Colonic mucosa (tissue), 4 donors: Measurements from ENCODE around the gene FLNC. TPM values are rescaled to one million over a fixed set of nuclear protein-coding genes. Genes with fewer than 3 reads are reported as not detected.

Experiments
- DNase-seq: peaks from one replicate; pipeline ENCODE4 v3.0.0-alpha.2; 2020
- H3K27ac ChIP-seq: fragments of 200-600 bp; one replicate; pipeline ENCODE4 v1.8.0; 2021
- H3K27me3 ChIP-seq: fragments of 200-600 bp; one replicate; pipeline ENCODE4 v1.8.0; 2021
- H3K36me3 ChIP-seq: fragments of 200-600 bp; one replicate; pipeline ENCODE4 v1.8.0; 2021
- H3K4me1 ChIP-seq: fragments of 200-600 bp; one replicate; pipeline ENCODE4 v1.8.0; 2021; ENCODE audit warnings: mild to moderate bottlenecking
- H3K4me3 ChIP-seq: fragments of 200-600 bp; one replicate; pipeline ENCODE4 v1.8.0; 2021
- H3K9ac ChIP-seq, 2 donors: one replicate each; pipeline ENCODE4 v1.7.0; 2013; ENCODE audit warnings: control low read depth in 2 of 2, low read depth in 2 of 2, low read length in 2 of 2
- H3K9me3 ChIP-seq: fragments of 200-600 bp; one replicate; pipeline ENCODE4 v1.8.0; 2021
- intact Hi-C: fragments of 100-400 bp; cut with DNase I; formaldehyde crosslinking; loops from one replicate; pipeline ENCODE4 v1.14.1; 2022
- total RNA-seq, 2 donors: library from RNA; stranded (reverse); fragmentation: NEBNext Ultra II Directional in 1 of 2; extraction: Animal tissue kit (Norgen Biotek cat#: 25700) in 1 of 2; gene quantifications; one replicate each; pipeline ENCODE4 v1.2.1, GENCODE V29; 2021
- TF ChIP-seq, protein P1 (sequence below): fragments of 200-600 bp; IDR thresholded peaks from one replicate; pipeline ENCODE4 v1.8.0; 2022; ENCODE audit warnings: antibody characterized with exemption, mild to moderate bottlenecking
- donor health status: healthy.
- donor health status: DM: no; HTN: no; CAD: no.
- donor health status: DM: no; HTN: no; CAD: no.

Gene FLNC
- total RNA-seq, 2 donors from 2014 or later = 4.5 to 88.6 TPM

GRCh38 chr7:128853799-128854198 lies 23.6 kb downstream of the FLNC start:
- no peak overlapping the region for H3K27ac ChIP-seq
- no peak overlapping the region for H3K9ac ChIP-seq
- no peak overlapping the region for H3K4me3 ChIP-seq
- TF ChIP-seq, protein P1, sequence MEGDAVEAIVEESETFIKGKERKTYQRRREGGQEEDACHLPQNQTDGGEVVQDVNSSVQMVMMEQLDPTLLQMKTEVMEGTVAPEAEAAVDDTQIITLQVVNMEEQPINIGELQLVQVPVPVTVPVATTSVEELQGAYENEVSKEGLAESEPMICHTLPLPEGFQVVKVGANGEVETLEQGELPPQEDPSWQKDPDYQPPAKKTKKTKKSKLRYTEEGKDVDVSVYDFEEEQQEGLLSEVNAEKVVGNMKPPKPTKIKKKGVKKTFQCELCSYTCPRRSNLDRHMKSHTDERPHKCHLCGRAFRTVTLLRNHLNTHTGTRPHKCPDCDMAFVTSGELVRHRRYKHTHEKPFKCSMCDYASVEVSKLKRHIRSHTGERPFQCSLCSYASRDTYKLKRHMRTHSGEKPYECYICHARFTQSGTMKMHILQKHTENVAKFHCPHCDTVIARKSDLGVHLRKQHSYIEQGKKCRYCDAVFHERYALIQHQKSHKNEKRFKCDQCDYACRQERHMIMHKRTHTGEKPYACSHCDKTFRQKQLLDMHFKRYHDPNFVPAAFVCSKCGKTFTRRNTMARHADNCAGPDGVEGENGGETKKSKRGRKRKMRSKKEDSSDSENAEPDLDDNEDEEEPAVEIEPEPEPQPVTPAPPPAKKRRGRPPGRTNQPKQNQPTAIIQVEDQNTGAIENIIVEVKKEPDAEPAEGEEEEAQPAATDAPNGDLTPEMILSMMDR = no peak
- no peaks in the 10 kb centered on the region for H3K27me3 ChIP-seq
- H3K36me3 ChIP-seq = no peaks in the 10 kb centered on the region
- no peaks in the 10 kb centered on the region for H3K4me1 ChIP-seq
- no peak for DNase-seq
- H3K9me3 ChIP-seq = no peaks in the 10 kb centered on the region
- intact Hi-C loops = no loop called here

GRCh38 chr7:128854396-128854795 lies 24.2 kb downstream of the FLNC start:
- H3K4me3 ChIP-seq = no peak overlapping the region
- H3K36me3 ChIP-seq = no peaks in the 10 kb centered on the region
- H3K9me3 ChIP-seq = no peaks in the 10 kb centered on the region
- no peak overlapping the region for H3K27ac ChIP-seq
- H3K9ac ChIP-seq = no peak overlapping the region
- no peaks in the 10 kb centered on the region for H3K4me1 ChIP-seq
- TF ChIP-seq, protein P1 = no peak
- intact Hi-C loops = no loop called here
- H3K27me3 ChIP-seq = no peaks in the 10 kb centered on the region
- DNase-seq = no peak

DNA sequence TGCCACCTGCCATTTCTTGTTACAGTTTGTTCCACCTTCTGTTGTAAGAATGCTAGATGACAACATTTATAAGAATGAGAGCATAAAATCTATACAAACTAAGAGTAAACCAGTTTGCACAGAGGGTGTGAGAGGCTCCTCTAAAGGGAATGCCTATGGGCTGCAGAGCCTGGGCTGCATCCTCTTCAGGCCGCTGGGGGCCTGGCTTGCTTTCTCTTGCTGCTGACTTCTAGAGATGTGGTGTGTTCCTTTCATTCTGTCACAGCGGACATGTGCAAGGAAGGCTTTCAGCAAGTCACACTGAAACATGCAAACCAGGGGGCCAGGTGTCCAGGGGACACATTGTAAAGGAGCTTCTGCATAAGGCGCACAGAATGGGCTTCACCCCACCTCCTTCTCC lies 25.4 kb downstream of the FLNC start:
- DNase-seq = no peak
- intact Hi-C loops = no loop called here

DNA sequence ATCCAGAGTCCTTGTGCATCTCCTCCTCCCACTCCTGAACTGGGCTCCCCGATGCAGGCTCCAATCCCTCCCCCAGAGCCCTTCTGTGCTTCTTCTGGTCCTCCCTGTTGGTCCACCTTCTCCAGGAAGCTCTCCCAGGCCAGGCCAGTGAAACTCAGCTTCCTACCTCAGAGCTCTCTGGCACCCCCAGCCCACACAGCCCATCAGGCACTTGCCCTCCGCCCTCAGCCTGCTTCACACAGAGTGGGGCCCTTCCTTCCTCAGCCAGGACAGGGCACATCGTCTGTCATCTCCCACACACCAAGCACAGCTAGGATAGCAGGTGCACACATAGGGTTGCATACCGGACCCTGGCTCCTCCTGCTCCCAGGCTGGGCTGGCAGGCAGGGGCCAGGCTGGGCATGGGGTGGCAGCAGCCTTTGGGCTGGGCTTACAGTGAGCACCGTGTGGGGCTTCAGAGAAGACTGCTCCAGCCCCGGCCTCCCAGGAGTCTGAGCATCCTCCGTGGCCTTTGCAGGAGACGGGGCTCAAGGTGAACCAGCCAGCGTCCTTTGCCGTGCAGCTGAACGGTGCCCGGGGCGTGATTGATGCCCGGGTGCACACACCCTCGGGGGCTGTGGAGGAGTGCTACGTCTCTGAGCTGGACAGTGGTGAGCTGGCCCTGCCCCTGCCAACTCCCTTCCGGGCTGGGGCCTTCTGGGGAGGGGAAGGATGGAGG lies 26.0 kb downstream of the FLNC start:
- intact Hi-C loops = no loop called here
- H3K27ac ChIP-seq = no peak overlapping the region
- H3K9ac ChIP-seq = no peak overlapping the region
- H3K27me3 ChIP-seq = no peaks in the 10 kb centered on the region
- no peak overlapping the region for H3K4me3 ChIP-seq
- H3K4me1 ChIP-seq = no peaks in the 10 kb centered on the region
- no peaks in the 10 kb centered on the region for H3K9me3 ChIP-seq
- TF ChIP-seq, protein P1 = no peak
- no peaks in the 10 kb centered on the region for H3K36me3 ChIP-seq
- DNase-seq = no peak

More for the DNA sequence above, 25.4 kb downstream of the FLNC start:
- H3K36me3 ChIP-seq = no peaks in the 10 kb centered on the region
- TF ChIP-seq, protein P1 = no peak
- no peaks in the 10 kb centered on the region for H3K9me3 ChIP-seq
- H3K4me1 ChIP-seq = no peaks in the 10 kb centered on the region
- H3K27me3 ChIP-seq = no peaks in the 10 kb centered on the region
- no peak overlapping the region for H3K4me3 ChIP-seq
- H3K27ac ChIP-seq = no peak overlapping the region
- no peak overlapping the region for H3K9ac ChIP-seq

DNA sequence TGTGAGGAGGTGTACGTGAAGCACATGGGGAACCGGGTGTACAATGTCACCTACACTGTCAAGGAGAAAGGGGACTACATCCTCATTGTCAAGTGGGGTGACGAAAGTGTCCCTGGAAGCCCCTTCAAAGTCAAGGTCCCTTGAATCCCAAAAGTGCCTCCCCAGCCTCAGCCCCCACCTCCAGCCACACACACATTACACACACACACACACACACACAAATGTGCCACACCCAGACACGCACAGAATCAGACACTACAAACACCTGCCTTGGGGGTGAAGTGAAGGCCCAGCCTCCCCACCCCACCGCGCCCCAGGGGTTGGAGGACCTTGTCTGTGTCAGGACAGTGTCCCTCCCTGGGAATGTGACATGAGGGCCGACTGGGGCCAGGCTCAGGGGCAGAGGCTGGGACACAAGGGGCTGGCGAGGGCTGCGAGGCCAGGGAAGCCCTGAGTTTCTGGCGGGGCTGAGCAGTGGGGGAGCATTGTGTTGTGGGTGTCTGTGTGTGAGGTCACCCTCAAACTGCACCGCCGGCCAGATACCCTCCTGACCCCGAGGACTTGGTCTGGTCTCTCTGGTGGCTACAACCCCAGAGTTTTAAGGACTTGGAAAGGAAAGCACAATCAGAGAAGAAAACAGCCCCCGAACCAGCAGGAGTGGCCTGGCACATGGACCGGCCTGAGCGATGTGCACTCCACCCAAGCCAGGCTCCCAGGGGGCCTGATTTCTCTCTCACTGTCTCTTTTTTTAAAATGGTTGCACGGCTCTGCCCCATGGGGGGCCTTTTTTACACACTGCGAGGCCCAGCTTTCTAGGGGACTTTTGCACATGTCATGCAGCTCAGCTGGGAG lies 28.4 kb downstream of the FLNC start:
- TF ChIP-seq, protein P1 = no peak
- H3K36me3 ChIP-seq = no peaks in the 10 kb centered on the region
- no peaks in the 10 kb centered on the region for H3K9me3 ChIP-seq
- no peak overlapping the region for H3K4me3 ChIP-seq
- intact Hi-C loops = no loop called here
- H3K27ac ChIP-seq = no peak overlapping the region
- peaks cover 2% of the 10 kb centered on the region for H3K4me1 ChIP-seq
- H3K27me3 ChIP-seq = no peaks in the 10 kb centered on the region
- H3K9ac ChIP-seq = no peak overlapping the region
- no peak for DNase-seq
